Activated B cell treated with CpG ODN at 0.5 μM for 24 hours (primary cell): ENCODE results near the gene CEBPZ. TPM values are rescaled to one million over a fixed set of nuclear protein-coding genes. Genes with fewer than 3 reads are reported as not detected.

Source experiments
- ATAC-seq: fragments of 200-7000 bp; cut with Tn5 transposase; one replicate; pipeline ENCODE4 v1.10.0; 2021; ENCODE audit warnings: low read depth, mild to moderate bottlenecking, moderate library complexity
- CTCF ChIA-PET: fragments of 350-600 bp; sonication (Branson Sonifier 250); formaldehyde crosslinking; loops from one replicate; lab custom pipeline; 2021; ENCODE audit warnings: antibody characterized with exemption; lab: Charles Lee
- POLR2A ChIA-PET: fragments of 350-600 bp; sonication (Branson Sonifier 250); formaldehyde crosslinking; loops from one replicate; lab custom pipeline; 2021; ENCODE audit warnings: antibody characterized with exemption; lab: Charles Lee
- DNase-seq: peaks from one replicate; pipeline ENCODE4 v3.0.0; 2022
- H3K27ac Mint-ChIP-seq: one replicate; pipeline ENCODE4 v1.8.0; 2020; ENCODE audit warnings: mixed read lengths
- H3K27me3 Mint-ChIP-seq: one replicate; pipeline ENCODE4 v1.8.0; 2021; ENCODE audit warnings: mixed read lengths
- H3K36me3 Mint-ChIP-seq: one replicate; pipeline ENCODE4 v1.8.0; 2021; ENCODE audit warnings: low read depth, mixed read lengths
- H3K4me1 Mint-ChIP-seq: one replicate; pipeline ENCODE4 v1.8.0; 2021; ENCODE audit warnings: mixed read lengths
- H3K4me3 Mint-ChIP-seq: one replicate; pipeline ENCODE4 v1.8.0; 2020; ENCODE audit warnings: mild to moderate bottlenecking, mixed read lengths
- H3K9me3 Mint-ChIP-seq: one replicate; pipeline ENCODE4 v1.8.0; 2020; ENCODE audit warnings: mixed read lengths
- intact Hi-C: fragments of 100-400 bp; cut with micrococcal nuclease; formaldehyde crosslinking; loops from one replicate; pipeline ENCODE4 v1.15.1; 2024
- total RNA-seq: library from RNA; stranded (reverse); gene quantifications from 2 replicates; pipeline ENCODE4 v1.2.3, GENCODE V29; 2022
- TF ChIP-seq, protein P1 (sequence below): fragments of 200-600 bp; IDR thresholded peaks from one replicate; pipeline ENCODE4 v1.8.0; 2022; ENCODE audit warnings: antibody characterized with exemption, mild to moderate bottlenecking

CEBPZ gene
- total RNA-seq, 1 donor from 2014 or later = 55.2 TPM

DNA sequence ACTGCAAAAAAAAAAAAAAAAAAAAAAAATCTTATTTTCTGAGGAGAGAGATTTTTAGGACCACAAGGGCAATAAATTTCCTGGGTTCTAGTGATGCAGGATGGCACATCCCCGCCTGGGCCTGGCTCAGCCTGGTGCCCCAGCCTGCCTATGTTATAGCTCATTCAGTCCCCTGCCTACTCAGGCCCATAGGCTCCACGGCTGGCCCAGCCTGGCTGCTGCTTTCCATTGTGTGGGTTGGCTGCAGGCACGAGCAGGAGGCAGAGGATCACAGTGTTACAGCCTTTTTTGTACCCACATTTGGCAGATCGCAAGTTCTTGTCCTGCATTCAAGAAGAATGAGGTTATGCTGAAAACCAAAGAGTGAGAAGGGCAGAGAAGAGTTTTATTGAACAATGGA lies 40.1 kb downstream of the CEBPZ start:
- intact Hi-C loops = no loop called here
- CTCF ChIA-PET = no interaction called here
- DNase-seq (no peak), ATAC-seq (no peak)
- Mint-ChIP-seq H3K9me3 (no peaks in the 10 kb centered on the region), H3K4me3 (no peak overlapping the region), H3K36me3 (peaks cover under 1% of the 10 kb centered on the region), H3K27ac (no peak overlapping the region), H3K27me3 (no peaks in the 10 kb centered on the region), H3K4me1 (peaks cover 2% of the 10 kb centered on the region)
- TF ChIP-seq, protein P1, sequence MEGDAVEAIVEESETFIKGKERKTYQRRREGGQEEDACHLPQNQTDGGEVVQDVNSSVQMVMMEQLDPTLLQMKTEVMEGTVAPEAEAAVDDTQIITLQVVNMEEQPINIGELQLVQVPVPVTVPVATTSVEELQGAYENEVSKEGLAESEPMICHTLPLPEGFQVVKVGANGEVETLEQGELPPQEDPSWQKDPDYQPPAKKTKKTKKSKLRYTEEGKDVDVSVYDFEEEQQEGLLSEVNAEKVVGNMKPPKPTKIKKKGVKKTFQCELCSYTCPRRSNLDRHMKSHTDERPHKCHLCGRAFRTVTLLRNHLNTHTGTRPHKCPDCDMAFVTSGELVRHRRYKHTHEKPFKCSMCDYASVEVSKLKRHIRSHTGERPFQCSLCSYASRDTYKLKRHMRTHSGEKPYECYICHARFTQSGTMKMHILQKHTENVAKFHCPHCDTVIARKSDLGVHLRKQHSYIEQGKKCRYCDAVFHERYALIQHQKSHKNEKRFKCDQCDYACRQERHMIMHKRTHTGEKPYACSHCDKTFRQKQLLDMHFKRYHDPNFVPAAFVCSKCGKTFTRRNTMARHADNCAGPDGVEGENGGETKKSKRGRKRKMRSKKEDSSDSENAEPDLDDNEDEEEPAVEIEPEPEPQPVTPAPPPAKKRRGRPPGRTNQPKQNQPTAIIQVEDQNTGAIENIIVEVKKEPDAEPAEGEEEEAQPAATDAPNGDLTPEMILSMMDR = no peak
- POLR2A ChIA-PET = no interaction called here

DNA sequence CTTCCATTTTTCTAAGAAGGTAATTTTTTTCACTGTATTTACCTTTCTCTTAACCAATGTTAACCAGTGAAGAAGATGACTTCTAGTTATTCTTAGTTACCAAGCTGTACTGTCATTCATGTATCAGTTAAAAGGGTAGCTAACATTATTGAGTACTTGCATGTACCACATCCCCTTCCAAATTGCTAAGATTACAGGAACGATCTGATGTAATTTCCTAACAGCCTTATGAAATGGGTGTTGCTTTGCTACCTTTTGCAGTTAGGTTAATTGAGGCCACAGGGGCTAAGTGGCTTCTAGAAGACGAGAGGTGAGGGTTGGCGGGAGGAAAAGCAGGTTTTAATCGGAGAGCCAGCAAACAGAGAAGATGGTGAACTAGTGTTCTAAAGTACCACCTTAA lies 41.1 kb downstream of the CEBPZ start:
- Mint-ChIP-seq H3K4me3 (no peak overlapping the region), H3K4me1 (no peaks in the 10 kb centered on the region), H3K9me3 (no peaks in the 10 kb centered on the region), H3K36me3 (no peaks in the 10 kb centered on the region), H3K27me3 (no peaks in the 10 kb centered on the region), H3K27ac (no peak overlapping the region)
- TF ChIP-seq, protein P1 = no peak
- intact Hi-C loops = no loop called here
- CTCF ChIA-PET = no interaction called here
- no peak for ATAC-seq
- POLR2A ChIA-PET = no interaction called here
- DNase-seq = no peak

DNA sequence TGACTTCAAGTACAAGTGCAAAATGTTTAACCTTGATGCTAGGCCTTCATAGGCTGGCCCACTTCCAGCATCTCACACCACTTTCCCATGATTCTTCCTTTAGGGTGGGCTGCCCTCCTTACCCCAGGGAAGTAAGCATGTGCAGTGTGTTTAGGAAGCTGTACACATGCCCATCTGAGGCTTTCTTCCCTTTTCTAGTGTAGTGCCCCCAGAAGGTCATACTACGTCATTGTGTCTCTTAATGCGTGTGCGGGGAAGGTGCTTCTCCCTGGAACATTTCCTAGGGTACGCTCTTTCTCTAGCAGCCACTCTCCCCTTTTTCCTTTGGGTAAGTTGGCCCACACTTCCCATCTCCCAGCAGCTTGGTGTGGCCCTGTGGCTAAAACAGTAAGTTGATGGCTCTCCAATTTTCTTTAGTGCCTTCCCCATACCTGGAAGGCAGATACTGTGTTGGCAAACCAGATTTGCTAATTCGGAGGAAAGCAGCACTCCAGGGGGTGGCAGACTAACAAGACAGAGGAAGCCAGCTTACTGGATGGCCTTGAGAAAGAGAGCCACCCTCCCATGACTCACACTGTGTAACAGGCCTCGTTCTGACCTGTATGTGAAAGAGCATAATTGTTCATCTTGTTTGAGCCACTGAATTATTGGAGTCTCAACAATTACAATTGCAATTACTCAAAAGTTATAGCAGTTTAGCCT lies 41.8 kb downstream of the CEBPZ start:
- DNase-seq = no peak
- Mint-ChIP-seq H3K9me3 (no peaks in the 10 kb centered on the region), H3K4me1 (no peaks in the 10 kb centered on the region), H3K27ac (no peak overlapping the region), H3K4me3 (no peak overlapping the region), H3K36me3 (no peaks in the 10 kb centered on the region), H3K27me3 (no peaks in the 10 kb centered on the region)
- no peak for ATAC-seq
- TF ChIP-seq, protein P1 = no peak
- POLR2A ChIA-PET = no interaction called here
- intact Hi-C loops = no loop called here
- CTCF ChIA-PET = no interaction called here

DNA sequence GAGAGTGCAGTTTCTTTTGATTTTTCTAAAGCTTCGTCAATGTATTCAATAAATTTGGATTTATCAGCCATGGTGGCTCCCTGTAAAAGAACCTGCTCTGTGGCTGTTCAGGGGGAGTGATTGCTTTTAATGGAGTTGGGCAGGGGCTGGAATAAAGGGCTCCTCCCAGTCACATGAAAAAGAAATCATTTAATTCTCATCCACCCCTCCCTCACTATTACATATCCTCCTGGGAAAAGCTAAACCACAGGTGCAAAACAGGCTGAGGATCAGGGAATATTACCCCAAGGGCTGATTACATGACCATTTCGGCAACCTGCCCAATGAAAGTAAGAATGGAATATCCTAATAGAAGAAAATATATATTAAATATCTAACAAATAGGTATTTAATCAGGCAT lies 42.8 kb downstream of the CEBPZ start, which contains the start of gene SULT6B1:
Gene SULT6B1 (minus strand): TSS at position 101 of the 400 bp plus-strand sequence. CDS start 30 bp downstream, at position 71.
- no peak for DNase-seq
- ChIA-PET POLR2A (no interaction called here), CTCF (no interaction called here)
- Mint-ChIP-seq H3K36me3 (no peaks in the 10 kb centered on the region), H3K9me3 (no peaks in the 10 kb centered on the region), H3K27me3 (no peaks in the 10 kb centered on the region), H3K27ac (no peak within 1 kb of the TSS), H3K4me3 (no peak within 1 kb of the TSS), H3K4me1 (no peaks in the 10 kb centered on the region)
- intact Hi-C loops = no loop called here
- ATAC-seq = no peak
- TF ChIP-seq, protein P1 = no peak

DNA sequence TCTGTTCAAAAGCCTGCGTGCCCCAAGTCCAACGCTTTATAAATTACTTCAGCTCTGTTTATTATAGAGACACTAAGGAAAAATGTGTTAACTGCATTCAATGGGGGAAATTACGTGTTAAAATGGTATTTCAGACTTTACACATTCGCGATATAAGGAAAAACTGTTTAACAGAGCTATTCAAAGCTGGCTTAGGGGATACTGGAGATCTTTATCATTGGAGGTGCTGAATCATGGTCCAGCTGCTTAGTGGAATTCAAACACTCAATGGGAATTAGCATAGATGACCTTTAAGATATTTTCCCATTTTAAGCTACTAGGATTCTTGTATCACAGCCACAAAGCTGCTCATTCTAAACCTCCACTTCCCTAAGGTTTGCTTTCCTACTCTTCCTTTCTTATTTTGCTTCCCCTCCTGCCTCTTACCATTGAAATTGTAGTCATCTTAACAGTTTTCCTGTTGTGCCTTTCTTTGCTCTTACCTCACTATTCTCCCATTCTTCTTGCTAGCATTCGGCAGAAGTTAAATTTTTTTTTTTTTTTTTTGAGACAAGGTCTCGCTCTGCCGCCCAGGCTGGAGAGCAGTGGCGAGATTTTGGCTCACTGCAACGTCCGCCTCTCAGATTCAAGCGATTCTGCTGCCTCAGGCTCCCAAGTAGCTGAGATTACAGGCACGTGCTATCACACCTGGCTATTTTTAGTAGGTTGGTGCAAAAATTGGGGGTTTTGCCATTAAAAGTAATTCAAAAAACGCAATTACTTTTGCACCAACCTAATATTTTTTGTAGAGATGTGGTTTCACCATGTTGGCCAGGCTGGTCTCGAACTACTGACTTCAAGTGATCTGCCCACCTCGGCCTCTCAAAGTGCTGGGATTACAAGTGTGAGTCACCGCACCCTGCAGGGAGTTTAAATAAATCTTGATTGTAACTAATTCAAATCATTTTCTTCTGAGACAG lies 49.4 kb downstream of the CEBPZ start:
- Mint-ChIP-seq H3K27me3 (peaks cover 2% of the 10 kb centered on the region), H3K4me3 (no peak overlapping the region), H3K27ac (no peak overlapping the region), H3K36me3 (no peaks in the 10 kb centered on the region), H3K4me1 (no peaks in the 10 kb centered on the region), H3K9me3 (no peaks in the 10 kb centered on the region)
- ChIA-PET CTCF (interaction anchor here (0.6 kb wide), 1 partner anchor 49 kb away, joined by 4 read pairs; no protein-coding TSS in a partner anchor), POLR2A (no interaction called here)
- intact Hi-C loops = no loop called here
- ATAC-seq = no peak
- TF ChIP-seq, protein P1 = no peak
- DNase-seq = no peak
